NCI-H526 (cell line): ENCODE measurements around the gene GAL.

Experiments used
- DNase-seq, 2 experiments: peaks; one replicate each; lab custom pipeline; 2025; lab: John Stamatoyannopoulos, UW

GAL gene

GRCh38 chr11:68658661-68659060 lies 25.7 kb upstream of the GAL start:
- DNase-seq = no peak

- DNase-seq = no peak
Measured at GRCh38 chr11:68659158-68659921, 25.0 kb upstream of the GAL start.

- no peak for DNase-seq
Measured at GRCh38 chr11:68660066-68660810, 24.1 kb upstream of the GAL start.

GRCh38 chr11:68661014-68661413 lies 23.3 kb upstream of the GAL start:
- DNase-seq = no peak

GRCh38 chr11:68661697-68662603 lies 22.4 kb upstream of the GAL start:
- DNase-seq = no peak

- DNase-seq = no peak
Measured at GRCh38 chr11:68663482-68664010, 20.8 kb upstream of the GAL start.

- no peak for DNase-seq
Measured at GRCh38 chr11:68664141-68664540, 20.2 kb upstream of the GAL start.

GRCh38 chr11:68664906-68665305 lies 19.4 kb upstream of the GAL start:
- no peak for DNase-seq

- no peak for DNase-seq
Measured at GRCh38 chr11:68665436-68665835, 18.9 kb upstream of the GAL start.

GRCh38 chr11:68666849-68667248 lies 17.5 kb upstream of the GAL start:
- no peak for DNase-seq

GRCh38 chr11:68667511-68668500 lies 16.5 kb upstream of the GAL start:
- no peak for DNase-seq

- no peak for DNase-seq
Measured at GRCh38 chr11:68669301-68670090, 14.8 kb upstream of the GAL start.

- no peak for DNase-seq
Measured at GRCh38 chr11:68670208-68670992, 13.9 kb upstream of the GAL start.

GRCh38 chr11:68673306-68673945 lies 10.9 kb upstream of the GAL start:
- DNase-seq = no peak

GRCh38 chr11:68673991-68674390 lies 10.4 kb upstream of the GAL start:
- no peak for DNase-seq

GRCh38 chr11:68674461-68674860 lies 9.9 kb upstream of the GAL start:
- DNase-seq = no peak

- DNase-seq = no peak
Measured at GRCh38 chr11:68677432-68677831, 6.9 kb upstream of the GAL start.

- DNase-seq = no peak
Measured at GRCh38 chr11:68678031-68678441, 6.3 kb upstream of the GAL start.
